Activated CD4-positive, alpha-beta T cell treated with anti-CD3 and anti-CD28 coated beads, Interleukin-2, amount 10 ng/mL, durations not matched to agents 24 days and 14 days (primary cell): ENCODE measurements around the gene ABCA4. TPM values are rescaled to one million over a fixed set of nuclear protein-coding genes. Genes with fewer than 3 reads are reported as not detected.

Experiments used
- DNase-seq: peaks from one replicate; pipeline ENCODE4 v3.0.0; 2022
- H3K27ac Mint-ChIP-seq: one replicate; pipeline ENCODE4 v1.8.0; 2022; ENCODE audit warnings: mild to moderate bottlenecking, mixed read lengths
- H3K27me3 Mint-ChIP-seq: one replicate; pipeline ENCODE4 v1.8.0; 2022; ENCODE audit warnings: mixed read lengths
- H3K36me3 Mint-ChIP-seq: one replicate; pipeline ENCODE4 v1.8.0; 2022; ENCODE audit warnings: low read depth, mild to moderate bottlenecking, mixed read lengths
- H3K4me1 Mint-ChIP-seq: one replicate; pipeline ENCODE4 v1.8.0; 2021; ENCODE audit warnings: mixed read lengths
- H3K4me3 Mint-ChIP-seq: one replicate; pipeline ENCODE4 v1.8.0; 2022; ENCODE audit warnings: mild to moderate bottlenecking, moderate library complexity, mixed read lengths
- H3K9me3 Mint-ChIP-seq: one replicate; pipeline ENCODE4 v1.8.0; 2021; ENCODE audit warnings: mixed read lengths
- intact Hi-C: fragments of 100-400 bp; cut with micrococcal nuclease; formaldehyde crosslinking; loops from one replicate; pipeline ENCODE4 v1.15.1; 2023
- total RNA-seq: library from RNA; stranded (reverse); gene quantifications from 2 replicates; pipeline ENCODE4 v1.2.3, GENCODE V29; 2022

Gene ABCA4
- total RNA-seq, 1 donor from 2014 or later, result 0.12 TPM

DNA sequence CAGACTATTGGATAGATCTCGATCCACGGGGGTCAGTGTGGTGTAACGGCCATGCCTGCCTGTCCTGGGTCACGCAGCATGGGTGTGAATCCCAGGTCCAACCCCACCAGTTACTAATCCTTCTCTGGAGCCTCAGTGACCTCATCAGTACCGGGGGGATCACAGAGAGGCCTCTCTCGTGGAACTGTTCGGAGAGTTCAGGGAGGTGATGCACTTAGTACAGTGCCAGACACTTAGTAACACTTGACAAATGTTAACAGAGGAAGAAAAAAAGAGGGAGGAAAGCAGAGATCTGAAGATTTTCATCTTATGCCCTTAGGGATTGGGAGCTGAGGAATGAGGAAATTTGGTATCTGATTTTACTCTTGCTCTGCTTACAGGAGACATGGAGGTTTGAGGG lies 2.9 kb downstream of the ABCA4 start:
- H3K27ac Mint-ChIP-seq, result no peak overlapping the region

DNA sequence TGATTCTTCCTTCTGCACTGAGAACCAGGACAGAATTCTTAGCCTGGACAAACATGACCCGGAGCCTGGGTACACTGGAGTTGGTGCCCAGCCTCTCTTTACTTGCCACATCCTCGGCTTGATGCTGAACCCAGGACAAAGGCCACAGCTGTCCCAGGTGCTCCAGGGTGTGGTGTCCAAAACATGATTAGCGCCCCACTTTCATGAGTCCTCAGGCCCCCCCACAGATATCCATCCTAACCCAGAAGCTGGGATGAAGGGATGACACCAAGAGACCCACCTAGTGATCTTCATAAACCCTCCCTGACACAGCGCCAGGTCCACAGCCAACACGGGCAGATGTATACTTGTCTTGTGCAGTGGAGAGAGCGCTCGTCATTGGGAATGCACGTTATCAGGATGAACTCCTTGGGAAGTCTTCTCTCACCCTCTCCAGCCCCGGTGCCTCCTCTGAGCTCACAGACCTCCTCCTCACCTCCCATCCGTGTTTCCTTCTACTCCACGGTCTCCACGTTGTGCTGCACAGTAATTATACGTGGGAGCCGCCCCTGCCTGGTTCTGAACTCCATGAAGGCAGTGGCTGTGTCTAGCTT lies 3.6 kb downstream of the ABCA4 start:
- Mint-ChIP-seq H3K9me3 (no peaks in the 10 kb centered on the region), H3K4me3 (no peak overlapping the region), H3K36me3 (no peaks in the 10 kb centered on the region), H3K27ac (no peak overlapping the region), H3K27me3 (no peaks in the 10 kb centered on the region), H3K4me1 (no peaks in the 10 kb centered on the region)
- intact Hi-C loops, result no loop called here
- DNase-seq, result no peak

More for the DNA sequence above, 2.9 kb downstream of the ABCA4 start:
- H3K4me3 Mint-ChIP-seq, result no peak overlapping the region
- no peaks in the 10 kb centered on the region for H3K9me3 Mint-ChIP-seq
- H3K27me3 Mint-ChIP-seq, result no peaks in the 10 kb centered on the region
- intact Hi-C loops, result no loop called here
- no peak for DNase-seq
- H3K4me1 Mint-ChIP-seq, result no peaks in the 10 kb centered on the region
- no peaks in the 10 kb centered on the region for H3K36me3 Mint-ChIP-seq

GRCh38 chr1:94115900-94116436 lies 5.0 kb downstream of the ABCA4 start:
- Mint-ChIP-seq H3K9me3 (no peaks in the 10 kb centered on the region), H3K27me3 (no peaks in the 10 kb centered on the region), H3K4me3 (no peak overlapping the region), H3K36me3 (no peaks in the 10 kb centered on the region), H3K27ac (no peak overlapping the region), H3K4me1 (no peaks in the 10 kb centered on the region)
- DNase-seq, result no peak
- intact Hi-C loops, result no loop called here

DNA sequence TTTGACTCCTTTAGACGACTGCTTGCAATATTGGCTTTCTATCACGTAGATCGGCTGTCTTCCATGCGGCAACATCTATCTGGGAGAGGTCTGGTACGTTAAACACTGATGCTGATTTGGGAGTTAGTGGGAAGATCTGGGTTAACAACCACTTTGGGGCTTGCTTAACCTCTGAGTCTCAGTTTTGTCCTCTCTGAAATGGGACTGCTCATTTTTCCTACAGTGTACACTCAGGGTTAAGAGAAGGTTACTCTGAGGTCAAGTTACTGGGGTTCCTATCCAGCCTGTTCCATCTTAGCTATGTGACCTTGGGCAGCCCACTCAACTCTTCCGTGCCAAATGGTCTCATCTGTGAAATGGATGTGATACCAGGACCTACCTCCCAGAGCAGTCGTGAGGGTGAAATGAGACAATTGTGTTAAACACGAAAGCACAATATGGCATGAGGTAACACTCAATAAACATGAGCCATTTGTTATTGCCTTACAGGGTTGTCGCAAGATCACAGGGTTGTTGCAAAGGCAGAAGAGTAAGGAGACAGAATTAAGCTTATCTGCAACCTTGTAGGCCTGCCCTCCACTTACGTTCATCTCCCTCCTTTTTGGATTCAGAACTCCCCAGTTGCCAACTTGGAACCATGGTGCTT lies 5.6 kb downstream of the ABCA4 start:
- H3K36me3 Mint-ChIP-seq, result no peaks in the 10 kb centered on the region
- H3K4me1 Mint-ChIP-seq, result no peaks in the 10 kb centered on the region
- no peaks in the 10 kb centered on the region for H3K9me3 Mint-ChIP-seq
- H3K27ac Mint-ChIP-seq, result no peak overlapping the region
- no peak for DNase-seq
- H3K27me3 Mint-ChIP-seq, result no peaks in the 10 kb centered on the region
- intact Hi-C loops, result no loop called here
- H3K4me3 Mint-ChIP-seq, result no peak overlapping the region

- Mint-ChIP-seq H3K4me3 (no peak overlapping the region), H3K36me3 (no peaks in the 10 kb centered on the region), H3K27ac (no peak overlapping the region), H3K4me1 (no peaks in the 10 kb centered on the region), H3K9me3 (no peaks in the 10 kb centered on the region), H3K27me3 (no peaks in the 10 kb centered on the region)
- intact Hi-C loops, result no loop called here
- no peak for DNase-seq
Measured at GRCh38 chr1:94113589-94114226, 7.2 kb downstream of the ABCA4 start.

- intact Hi-C loops, result no loop called here
- Mint-ChIP-seq H3K27ac (no peak overlapping the region), H3K4me3 (no peak overlapping the region), H3K27me3 (peaks cover 13% of the 10 kb centered on the region), H3K4me1 (no peaks in the 10 kb centered on the region), H3K36me3 (no peaks in the 10 kb centered on the region), H3K9me3 (no peaks in the 10 kb centered on the region)
- DNase-seq, result no peak
Measured at GRCh38 chr1:94111879-94112278, 9.1 kb downstream of the ABCA4 start.

- H3K36me3 Mint-ChIP-seq, result no peaks in the 10 kb centered on the region
- no peak overlapping the region for H3K4me3 Mint-ChIP-seq
- intact Hi-C loops, result no loop called here
- no peaks in the 10 kb centered on the region for H3K9me3 Mint-ChIP-seq
- no peaks in the 10 kb centered on the region for H3K4me1 Mint-ChIP-seq
- peaks cover 17% of the 10 kb centered on the region for H3K27me3 Mint-ChIP-seq
- no peak overlapping the region for H3K27ac Mint-ChIP-seq
- no peak for DNase-seq
Measured at GRCh38 chr1:94110946-94111740, 9.8 kb downstream of the ABCA4 start.

DNA sequence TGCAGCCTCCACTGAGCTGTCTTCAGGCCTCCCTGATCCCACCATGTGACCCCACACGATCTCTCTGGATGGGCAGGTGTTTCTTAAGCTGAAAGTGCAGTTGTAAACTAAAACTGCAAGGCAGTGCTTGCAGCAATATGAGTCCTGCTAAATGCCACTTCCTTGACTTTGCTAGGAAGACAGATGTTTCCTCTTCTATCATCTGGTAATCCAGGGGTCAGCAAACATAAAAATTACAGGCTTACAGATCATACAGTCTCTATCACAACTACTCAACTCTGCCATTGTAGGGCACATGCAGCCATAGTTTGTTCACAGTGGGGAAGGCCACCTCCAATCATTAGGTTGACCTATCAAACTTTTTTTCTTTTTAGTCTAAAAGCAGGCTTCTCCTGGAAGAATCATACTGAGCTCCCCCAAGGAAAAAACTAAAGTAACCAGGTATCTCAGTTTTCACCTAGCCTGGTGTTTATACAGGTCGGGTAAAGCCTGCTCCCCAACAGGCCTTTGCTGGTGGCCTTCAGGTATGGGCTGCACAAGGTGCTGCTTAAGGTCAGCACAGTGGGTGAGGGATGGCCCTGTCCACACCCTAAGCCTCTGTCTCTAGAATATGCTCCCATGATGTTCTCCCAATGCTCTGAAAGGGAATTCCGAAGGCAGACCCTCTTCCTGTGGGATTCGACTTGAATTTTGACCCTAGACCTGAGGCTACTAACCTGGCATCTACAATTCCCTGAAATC lies 10.8 kb downstream of the ABCA4 start:
- H3K4me3 Mint-ChIP-seq, result no peak overlapping the region
- peaks cover 18% of the 10 kb centered on the region for H3K27me3 Mint-ChIP-seq
- no peak for DNase-seq
- no peaks in the 10 kb centered on the region for H3K4me1 Mint-ChIP-seq
- H3K9me3 Mint-ChIP-seq, result no peaks in the 10 kb centered on the region
- no peaks in the 10 kb centered on the region for H3K36me3 Mint-ChIP-seq
- intact Hi-C loops, result no loop called here
- no peak overlapping the region for H3K27ac Mint-ChIP-seq

- H3K9me3 Mint-ChIP-seq, result no peaks in the 10 kb centered on the region
- H3K27me3 Mint-ChIP-seq, result peaks cover 24% of the 10 kb centered on the region
- no peak overlapping the region for H3K4me3 Mint-ChIP-seq
- intact Hi-C loops, result no loop called here
- H3K4me1 Mint-ChIP-seq, result no peaks in the 10 kb centered on the region
- H3K27ac Mint-ChIP-seq, result no peak overlapping the region
- DNase-seq, result no peak
- H3K36me3 Mint-ChIP-seq, result no peaks in the 10 kb centered on the region
Measured at GRCh38 chr1:94109478-94109877, 11.5 kb downstream of the ABCA4 start.

GRCh38 chr1:94107141-94107540 lies 13.8 kb downstream of the ABCA4 start:
- Mint-ChIP-seq H3K36me3 (no peaks in the 10 kb centered on the region), H3K27ac (no peak overlapping the region), H3K4me3 (no peak overlapping the region), H3K4me1 (no peaks in the 10 kb centered on the region), H3K9me3 (no peaks in the 10 kb centered on the region), H3K27me3 (peaks cover 33% of the 10 kb centered on the region)
- intact Hi-C loops, result no loop called here
- no peak for DNase-seq

- intact Hi-C loops, result no loop called here
- no peak for DNase-seq
- peaks cover 33% of the 10 kb centered on the region for H3K27me3 Mint-ChIP-seq
- no peak overlapping the region for H3K4me3 Mint-ChIP-seq
- no peaks in the 10 kb centered on the region for H3K36me3 Mint-ChIP-seq
- H3K27ac Mint-ChIP-seq, result no peak overlapping the region
- no peaks in the 10 kb centered on the region for H3K4me1 Mint-ChIP-seq
- H3K9me3 Mint-ChIP-seq, result no peaks in the 10 kb centered on the region
Measured at GRCh38 chr1:94106716-94107115, 14.2 kb downstream of the ABCA4 start.

DNA sequence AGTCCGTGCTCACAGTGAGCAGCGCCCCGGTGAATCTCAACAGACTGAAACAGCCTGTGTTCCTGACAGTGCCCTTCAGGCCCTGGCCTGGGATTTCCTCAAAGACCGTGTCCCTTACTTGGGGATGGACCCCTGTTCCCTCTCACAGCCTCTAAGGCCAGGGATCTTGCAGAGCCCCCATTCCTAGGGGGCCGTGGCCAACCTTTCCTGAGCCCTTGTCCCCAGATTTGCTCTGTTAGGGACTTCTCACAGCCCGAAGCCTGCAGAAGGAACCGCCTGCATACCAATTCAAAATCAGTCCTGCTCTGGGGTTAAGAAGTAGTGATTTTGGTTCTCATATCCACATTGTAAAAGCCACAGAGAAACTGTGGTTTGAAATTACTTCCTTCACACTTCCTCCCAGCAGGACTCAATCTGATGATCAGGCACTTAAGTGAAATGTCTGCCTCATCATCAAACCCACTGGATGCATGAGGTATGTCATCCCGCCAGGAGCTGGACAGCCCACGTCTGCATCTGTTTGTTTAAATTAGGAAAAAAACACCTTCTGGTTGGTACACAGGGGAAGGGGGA lies 14.9 kb downstream of the ABCA4 start:
- Mint-ChIP-seq H3K27ac (no peak overlapping the region), H3K4me3 (no peak overlapping the region), H3K27me3 (peaks cover 33% of the 10 kb centered on the region), H3K36me3 (no peaks in the 10 kb centered on the region), H3K4me1 (no peaks in the 10 kb centered on the region), H3K9me3 (no peaks in the 10 kb centered on the region)
- no peak for DNase-seq
- intact Hi-C loops, result no loop called here

- no peak for DNase-seq
- no peaks in the 10 kb centered on the region for H3K4me1 Mint-ChIP-seq
- no peaks in the 10 kb centered on the region for H3K36me3 Mint-ChIP-seq
- no peaks in the 10 kb centered on the region for H3K9me3 Mint-ChIP-seq
- H3K27me3 Mint-ChIP-seq, result peaks cover 35% of the 10 kb centered on the region
- H3K27ac Mint-ChIP-seq, result no peak overlapping the region
- intact Hi-C loops, result no loop called here
- H3K4me3 Mint-ChIP-seq, result no peak overlapping the region
Measured at GRCh38 chr1:94105581-94105952, 15.4 kb downstream of the ABCA4 start.
